Measurements from ENCODE around the gene PFDN2.

The PFDN2 gene

DNA sequence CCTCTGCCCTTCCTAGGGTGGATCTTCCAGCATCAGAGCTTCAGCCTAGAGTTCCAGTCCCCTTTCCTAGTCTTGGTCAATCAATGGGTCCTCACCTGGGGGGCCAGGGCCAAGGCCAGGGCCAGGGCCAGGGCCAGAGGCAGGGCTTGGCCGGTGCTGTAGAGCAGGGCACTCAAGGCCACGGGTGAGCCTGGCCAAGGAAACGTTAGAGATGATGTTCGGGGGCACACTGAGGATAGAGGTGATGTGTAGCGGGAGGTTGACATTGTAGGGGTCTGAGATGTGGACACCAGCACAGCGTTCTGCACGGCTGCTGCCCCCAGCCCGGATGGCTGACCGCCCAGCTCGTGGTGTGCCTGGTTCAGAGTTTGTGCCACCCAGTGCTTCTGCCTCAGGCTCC, 66.6 kb downstream of the PFDN2 start:
- DNase-seq = no peak
